Suprapubic skin (tissue), 3 donors: ENCODE measurements around the gene KRT4.

Source experiments
- EP300 ChIP-seq: sonication (generic); formaldehyde crosslinking; IDR thresholded peaks from one replicate; pipeline ENCODE4 v1.6.1; 2017; ENCODE audit warnings: antibody characterized with exemption
- POLR2A ChIP-seq, 2 donors: fragments of 450-650 bp; IDR thresholded peaks; one replicate each; pipeline ENCODE4 v1.6.1; 2017; ENCODE audit warnings: antibody characterized with exemption in 2 of 2, mild to moderate bottlenecking in 2 of 2, moderate library complexity in 2 of 2
- TF ChIP-seq, protein P1 (sequence below), 2 donors: fragments of 200-600 bp in 1 of 2; fragments of 450-650 bp in 1 of 2; sonication (generic) in 1 of 2; IDR thresholded peaks; one replicate each; pipeline ENCODE4 v1.5.1; 2016 to 2019; ENCODE audit warnings: antibody characterized with exemption in 2 of 2, mild to moderate bottlenecking in 1 of 2, moderate library complexity in 1 of 2

DNA sequence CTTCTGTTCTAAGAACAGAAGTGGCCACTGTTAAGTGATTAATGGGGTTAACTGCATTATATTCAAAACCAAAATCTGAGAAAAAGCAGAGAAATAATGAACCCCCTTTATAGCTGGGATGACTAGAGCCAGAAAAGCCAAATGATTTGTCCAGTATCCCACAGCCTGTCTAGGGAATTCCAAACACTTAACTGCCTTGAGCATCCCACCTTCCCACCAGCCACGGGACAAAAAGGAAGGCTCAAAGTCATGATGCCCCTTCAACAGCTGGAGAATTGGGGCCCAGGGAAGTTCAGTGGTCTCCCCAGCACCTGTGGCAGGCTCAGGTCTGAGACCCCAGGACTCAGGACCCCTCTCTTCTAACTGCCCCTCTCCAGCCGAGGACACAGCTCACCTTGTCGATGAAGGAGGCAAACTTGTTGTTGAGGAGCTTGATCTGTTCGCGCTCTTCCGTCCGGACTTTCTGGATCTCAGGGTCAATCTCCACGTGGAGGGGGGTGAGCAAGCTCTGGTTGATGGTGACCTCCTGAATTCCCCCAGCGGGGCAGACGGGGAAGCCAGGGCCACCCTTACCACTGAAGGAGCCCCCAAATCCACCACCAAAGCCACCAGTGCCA lies 605 bp downstream of the KRT4 start:
- TF ChIP-seq, protein P1, sequence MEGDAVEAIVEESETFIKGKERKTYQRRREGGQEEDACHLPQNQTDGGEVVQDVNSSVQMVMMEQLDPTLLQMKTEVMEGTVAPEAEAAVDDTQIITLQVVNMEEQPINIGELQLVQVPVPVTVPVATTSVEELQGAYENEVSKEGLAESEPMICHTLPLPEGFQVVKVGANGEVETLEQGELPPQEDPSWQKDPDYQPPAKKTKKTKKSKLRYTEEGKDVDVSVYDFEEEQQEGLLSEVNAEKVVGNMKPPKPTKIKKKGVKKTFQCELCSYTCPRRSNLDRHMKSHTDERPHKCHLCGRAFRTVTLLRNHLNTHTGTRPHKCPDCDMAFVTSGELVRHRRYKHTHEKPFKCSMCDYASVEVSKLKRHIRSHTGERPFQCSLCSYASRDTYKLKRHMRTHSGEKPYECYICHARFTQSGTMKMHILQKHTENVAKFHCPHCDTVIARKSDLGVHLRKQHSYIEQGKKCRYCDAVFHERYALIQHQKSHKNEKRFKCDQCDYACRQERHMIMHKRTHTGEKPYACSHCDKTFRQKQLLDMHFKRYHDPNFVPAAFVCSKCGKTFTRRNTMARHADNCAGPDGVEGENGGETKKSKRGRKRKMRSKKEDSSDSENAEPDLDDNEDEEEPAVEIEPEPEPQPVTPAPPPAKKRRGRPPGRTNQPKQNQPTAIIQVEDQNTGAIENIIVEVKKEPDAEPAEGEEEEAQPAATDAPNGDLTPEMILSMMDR (IDR thresholded peaks at IDR 0.05): no peak
- TF ChIP-seq POLR2A (IDR thresholded peaks at IDR 0.05) (no peak), EP300 (no peak)
